Activated CD4-positive, alpha-beta T cell treated with anti-CD3 and anti-CD28 coated beads for 36 hours (primary cell): ENCODE results near the gene PTPRK. TPM values are rescaled to one million over a fixed set of nuclear protein-coding genes. Genes with fewer than 3 reads are reported as not detected.

Source experiments
- ATAC-seq: fragments of 200-7000 bp; cut with Tn5 transposase; one replicate; pipeline ENCODE4 v1.10.0; 2021; ENCODE audit warnings: mild to moderate bottlenecking, moderate library complexity
- CTCF ChIA-PET: fragments of 350-600 bp; sonication (Branson Sonifier 250); formaldehyde crosslinking; loops from one replicate; lab custom pipeline; 2021; ENCODE audit warnings: antibody characterized with exemption; lab: Charles Lee
- POLR2A ChIA-PET: fragments of 350-600 bp; sonication (Branson Sonifier 250); formaldehyde crosslinking; loops from one replicate; lab custom pipeline; 2021; ENCODE audit warnings: antibody characterized with exemption, inconsistent platforms; lab: Charles Lee
- DNase-seq: peaks from one replicate; pipeline ENCODE4 v3.0.0-alpha.2; 2020
- H3K27ac Mint-ChIP-seq: one replicate; pipeline ENCODE4 v1.8.0; 2021; ENCODE audit warnings: mixed read lengths
- H3K27me3 Mint-ChIP-seq: one replicate; pipeline ENCODE4 v1.8.0; 2021; ENCODE audit warnings: mixed read lengths
- H3K36me3 Mint-ChIP-seq: one replicate; pipeline ENCODE4 v1.8.0; 2021; ENCODE audit warnings: low read depth, mixed read lengths
- H3K4me1 Mint-ChIP-seq: one replicate; pipeline ENCODE4 v1.8.0; 2021; ENCODE audit warnings: mixed read lengths
- H3K4me3 Mint-ChIP-seq: one replicate; pipeline ENCODE4 v1.8.0; 2021; ENCODE audit warnings: mild to moderate bottlenecking, moderate library complexity, mixed read lengths
- H3K9me3 Mint-ChIP-seq: one replicate; pipeline ENCODE4 v1.8.0; 2021; ENCODE audit warnings: low read depth, mixed read lengths
- intact Hi-C, 2 experiments: fragments of 100-400 bp; cut with DNase I in 1 of 2; cut with micrococcal nuclease in 1 of 2; formaldehyde crosslinking; loops; one replicate each; pipeline versions ENCODE4 v1.14.2 to v1.15.1; 2022 to 2024; cut with DNase I, micrococcal nuclease
- total RNA-seq, 2 experiments: library from RNA; stranded (reverse); gene quantifications; one replicate each; pipeline ENCODE4 v1.2.3, GENCODE V29; 2021

The PTPRK gene
- total RNA-seq, 2 experiments from 2014 or later: 4.1 to 5.0 TPM

GRCh38 chr6:128139519-128139918 lies 380.9 kb downstream of the PTPRK start:
- CTCF ChIA-PET: no interaction called here
- POLR2A ChIA-PET: no interaction called here
- Mint-ChIP-seq H3K4me3 (no peak overlapping the region), H3K27me3 (no peaks in the 10 kb centered on the region), H3K4me1 (peaks cover 5% of the 10 kb centered on the region), H3K36me3 (no peaks in the 10 kb centered on the region), H3K27ac (no peak overlapping the region), H3K9me3 (no peaks in the 10 kb centered on the region)
- intact Hi-C loops: no loop called here
- ATAC-seq (no peak), DNase-seq (no peak)

- POLR2A ChIA-PET: no interaction called here
- H3K27me3 Mint-ChIP-seq: no peaks in the 10 kb centered on the region
These were observed 381.7 kb downstream of the PTPRK start for GRCh38 chr6:128138694-128139093.

GRCh38 chr6:128135325-128135724 lies 385.1 kb downstream of the PTPRK start:
- intact Hi-C loops: no loop called here
- H3K27me3 Mint-ChIP-seq: no peaks in the 10 kb centered on the region
- CTCF ChIA-PET: no interaction called here
- no peaks in the 10 kb centered on the region for H3K36me3 Mint-ChIP-seq
- DNase-seq: no peak
- H3K9me3 Mint-ChIP-seq: no peaks in the 10 kb centered on the region
- H3K27ac Mint-ChIP-seq: no peak overlapping the region
- peaks cover 4% of the 10 kb centered on the region for H3K4me1 Mint-ChIP-seq
- POLR2A ChIA-PET: no interaction called here
- no peak for ATAC-seq
- H3K4me3 Mint-ChIP-seq: no peak overlapping the region

More at GRCh38 chr6:128138694-128139093, 381.7 kb downstream of the PTPRK start:
- H3K9me3 Mint-ChIP-seq: no peaks in the 10 kb centered on the region
- no peak overlapping the region for H3K4me3 Mint-ChIP-seq
- H3K36me3 Mint-ChIP-seq: no peaks in the 10 kb centered on the region
- peaks cover 2% of the 10 kb centered on the region for H3K4me1 Mint-ChIP-seq
- no peak overlapping the region for H3K27ac Mint-ChIP-seq
- ATAC-seq: no peak
- CTCF ChIA-PET: no interaction called here
- DNase-seq: no peak
- intact Hi-C loops: no loop called here

- H3K27me3 Mint-ChIP-seq: no peaks in the 10 kb centered on the region
- no peak overlapping the region for H3K4me3 Mint-ChIP-seq
- POLR2A ChIA-PET: no interaction called here
- no peaks in the 10 kb centered on the region for H3K36me3 Mint-ChIP-seq
- DNase-seq: no peak
- CTCF ChIA-PET: interaction anchor here (0.7 to 1.0 kb wide), 2 partner anchors 259 to 323 kb away, joined by 4 to 5 read pairs; no protein-coding TSS in a partner anchor
- H3K4me1 Mint-ChIP-seq: peaks cover 2% of the 10 kb centered on the region
- intact Hi-C loops: no loop called here
- H3K9me3 Mint-ChIP-seq: no peaks in the 10 kb centered on the region
- H3K27ac Mint-ChIP-seq: no peak overlapping the region
- no peak for ATAC-seq
These were observed 388.8 kb downstream of the PTPRK start for GRCh38 chr6:128131566-128131965.

- ChIA-PET CTCF (interaction anchor here (0.7 to 1.0 kb wide), 2 partner anchors 260 to 323 kb away, joined by 4 to 5 read pairs; no protein-coding TSS in a partner anchor), POLR2A (no interaction called here)
- Mint-ChIP-seq H3K4me3 (no peak overlapping the region), H3K36me3 (no peaks in the 10 kb centered on the region), H3K4me1 (peaks cover 2% of the 10 kb centered on the region), H3K27ac (no peak overlapping the region), H3K27me3 (no peaks in the 10 kb centered on the region), H3K9me3 (no peaks in the 10 kb centered on the region)
- ATAC-seq (no peak), DNase-seq (no peak)
- intact Hi-C loops: no loop called here
These were observed 389.4 kb downstream of the PTPRK start for GRCh38 chr6:128131036-128131435.

- Mint-ChIP-seq H3K36me3 (no peaks in the 10 kb centered on the region), H3K27me3 (no peaks in the 10 kb centered on the region), H3K27ac (no peak overlapping the region), H3K9me3 (peaks cover 2% of the 10 kb centered on the region), H3K4me1 (peaks cover 8% of the 10 kb centered on the region), H3K4me3 (no peak overlapping the region)
- intact Hi-C loops: no loop called here
- ATAC-seq (no peak), DNase-seq (no peak)
- POLR2A ChIA-PET: no interaction called here
- CTCF ChIA-PET: no interaction called here
These were observed 390.7 kb downstream of the PTPRK start for GRCh38 chr6:128129679-128130078.

GRCh38 chr6:128127650-128128049 lies 392.7 kb downstream of the PTPRK start:
- Mint-ChIP-seq H3K4me3 (no peak overlapping the region), H3K27me3 (no peaks in the 10 kb centered on the region), H3K27ac (no peak overlapping the region), H3K9me3 (peaks cover 2% of the 10 kb centered on the region), H3K36me3 (no peaks in the 10 kb centered on the region), H3K4me1 (peaks cover 11% of the 10 kb centered on the region)
- no peak for DNase-seq
- intact Hi-C loops: no loop called here
- ChIA-PET CTCF (interaction anchor here (1.1 kb wide), 1 partner anchor 391 kb away, joined by 3 read pairs; no protein-coding TSS in a partner anchor), POLR2A (no interaction called here)
- no peak for ATAC-seq

- no peaks in the 10 kb centered on the region for H3K27me3 Mint-ChIP-seq
- ChIA-PET POLR2A (no interaction called here), CTCF (interaction anchor here (0.6 kb wide), 1 partner anchor 396 kb away, joined by 4 read pairs; no protein-coding TSS in a partner anchor)
- H3K4me1 Mint-ChIP-seq: peaks cover 15% of the 10 kb centered on the region
- peaks cover 2% of the 10 kb centered on the region for H3K9me3 Mint-ChIP-seq
- no peak overlapping the region for H3K4me3 Mint-ChIP-seq
- no peak overlapping the region for H3K27ac Mint-ChIP-seq
- DNase-seq (peak; percentile 39), ATAC-seq (peak; percentile 58)
- intact Hi-C loops: no loop called here
- no peaks in the 10 kb centered on the region for H3K36me3 Mint-ChIP-seq
These were observed 395.7 kb downstream of the PTPRK start for GRCh38 chr6:128124713-128125112.

GRCh38 chr6:128121610-128122009 lies 398.8 kb downstream of the PTPRK start:
- intact Hi-C loops: no loop called here

GRCh38 chr6:128121190-128121589 lies 399.2 kb downstream of the PTPRK start:
- no peak overlapping the region for H3K4me3 Mint-ChIP-seq
- H3K9me3 Mint-ChIP-seq: peaks cover 2% of the 10 kb centered on the region
- no peaks in the 10 kb centered on the region for H3K36me3 Mint-ChIP-seq
- ATAC-seq (no peak), DNase-seq (no peak)
- ChIA-PET POLR2A (no interaction called here), CTCF (no interaction called here)
- peaks cover 15% of the 10 kb centered on the region for H3K4me1 Mint-ChIP-seq
- no peak overlapping the region for H3K27ac Mint-ChIP-seq
- intact Hi-C loops: no loop called here
- H3K27me3 Mint-ChIP-seq: no peaks in the 10 kb centered on the region

More at GRCh38 chr6:128121610-128122009, 398.8 kb downstream of the PTPRK start:
- Mint-ChIP-seq H3K4me1 (peaks cover 15% of the 10 kb centered on the region), H3K4me3 (no peak overlapping the region), H3K27ac (no peak overlapping the region), H3K36me3 (no peaks in the 10 kb centered on the region), H3K27me3 (no peaks in the 10 kb centered on the region), H3K9me3 (peaks cover 2% of the 10 kb centered on the region)
- ChIA-PET POLR2A (no interaction called here), CTCF (no interaction called here)
- ATAC-seq (no peak), DNase-seq (no peak)

GRCh38 chr6:128118401-128118800 lies 402.0 kb downstream of the PTPRK start:
- DNase-seq (no peak), ATAC-seq (no peak)
- H3K9me3 Mint-ChIP-seq: peaks cover 3% of the 10 kb centered on the region
- no peaks in the 10 kb centered on the region for H3K27me3 Mint-ChIP-seq
- ChIA-PET POLR2A (interaction anchor here (0.6 kb wide), 1 partner anchor 128 kb away, joined by 5 read pairs; no protein-coding TSS in a partner anchor), CTCF (interaction anchor here (0.9 to 1.2 kb wide), 2 partner anchors 12 to 49 kb away, joined by 3 read pairs; no protein-coding TSS in a partner anchor)
- H3K36me3 Mint-ChIP-seq: no peaks in the 10 kb centered on the region
- H3K4me3 Mint-ChIP-seq: no peak overlapping the region
- intact Hi-C loops: no loop called here
- H3K27ac Mint-ChIP-seq: no peak overlapping the region
- peaks cover 7% of the 10 kb centered on the region for H3K4me1 Mint-ChIP-seq

GRCh38 chr6:128117916-128118315 lies 402.5 kb downstream of the PTPRK start:
- no peak for ATAC-seq
- Mint-ChIP-seq H3K27me3 (no peaks in the 10 kb centered on the region), H3K36me3 (no peaks in the 10 kb centered on the region), H3K4me1 (peaks cover 8% of the 10 kb centered on the region), H3K9me3 (peaks cover 3% of the 10 kb centered on the region), H3K4me3 (no peak overlapping the region), H3K27ac (no peak overlapping the region)
- DNase-seq: no peak
- ChIA-PET CTCF (interaction anchor here (0.8 to 1.2 kb wide), 2 partner anchors 20 to 50 kb away, joined by 3 read pairs; no protein-coding TSS in a partner anchor), POLR2A (interaction anchor here (0.6 kb wide), 1 partner anchor 129 kb away, joined by 5 read pairs; no protein-coding TSS in a partner anchor)
- intact Hi-C loops: no loop called here
